Skeletal muscle cell (primary cell): ENCODE results near the gene PLS1.
"Not testable (repeated sequence)": the region's sequence is repeated elsewhere in the genome, so short reads cannot be mapped to it uniquely, and the experiment has no call there.

Experiments used
- DNase-seq: peaks from one replicate; pipeline ENCODE4 v3.0.0-alpha.2; 2010; ENCODE audit warnings: low read depth
- H3K4me3 ChIP-seq: 2 replicates; pipeline ENCODE4 v1.5.1; 2011; ENCODE audit warnings: low read depth, mild to moderate bottlenecking, control low read depth, low read length, moderate library complexity

The PLS1 gene

DNA sequence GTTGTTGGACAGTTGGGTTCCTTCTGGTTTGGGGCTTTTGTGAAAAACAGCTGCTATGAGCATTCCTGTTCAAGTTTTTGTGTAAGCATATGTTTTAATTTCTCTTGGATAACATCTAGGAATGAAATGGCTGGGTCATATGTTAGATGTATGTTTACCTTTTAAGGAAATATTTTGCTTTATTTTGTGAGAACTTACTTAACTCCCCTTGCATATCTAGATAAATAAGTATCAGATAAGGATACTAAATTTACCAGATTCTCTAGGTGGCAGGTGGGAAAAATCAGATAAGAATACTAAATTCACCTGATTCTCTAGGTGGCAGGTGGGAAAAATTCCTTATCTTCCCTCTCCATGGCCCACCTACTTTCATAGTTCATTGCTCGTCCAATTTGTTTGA is 1.1 kb upstream of the PLS1 start:
- no peak for DNase-seq
- H3K4me3 ChIP-seq: no peak overlapping the region

DNA sequence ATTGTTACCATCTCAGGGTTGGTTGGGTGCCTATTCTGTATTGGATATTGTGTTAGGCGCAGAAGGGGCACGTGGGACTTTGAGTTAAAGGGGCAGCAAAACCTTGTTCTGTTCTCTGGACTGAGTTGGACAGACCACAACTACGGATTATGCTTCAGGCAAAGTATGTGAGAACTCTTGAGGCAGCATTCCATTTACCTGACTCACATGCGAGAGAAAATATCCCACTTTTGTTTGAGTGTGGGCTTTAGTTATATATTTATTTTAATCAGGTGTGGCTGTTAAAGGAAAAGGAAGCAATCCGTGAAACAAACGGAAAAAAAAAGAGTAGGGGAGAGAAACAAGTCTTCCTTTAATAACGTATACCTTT is 627 bp upstream of the PLS1 start:
- peak overlapping the region; percentile 76 for H3K4me3 ChIP-seq
- DNase-seq: peak; percentile 66

DNA sequence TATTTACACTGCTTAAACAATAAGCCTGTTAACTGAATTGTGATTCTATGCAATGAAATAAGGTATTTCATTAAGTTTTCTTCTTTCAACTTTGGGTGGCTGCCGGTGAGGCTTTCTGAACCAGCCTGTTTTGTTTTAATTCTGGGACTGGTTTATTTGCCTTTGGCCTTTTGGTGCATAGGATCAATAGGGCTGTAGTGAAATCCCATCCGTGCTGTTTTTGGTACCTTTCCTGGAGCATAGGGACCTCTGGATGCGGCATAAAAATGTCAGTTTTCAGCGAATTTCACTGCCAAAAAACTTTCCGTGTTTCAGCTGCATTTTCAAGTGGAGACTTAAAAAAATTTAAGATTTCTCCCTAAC is 514 bp downstream of the PLS1 start:
- no peak for DNase-seq
- H3K4me3 ChIP-seq: peak overlapping the region; percentile 76

DNA sequence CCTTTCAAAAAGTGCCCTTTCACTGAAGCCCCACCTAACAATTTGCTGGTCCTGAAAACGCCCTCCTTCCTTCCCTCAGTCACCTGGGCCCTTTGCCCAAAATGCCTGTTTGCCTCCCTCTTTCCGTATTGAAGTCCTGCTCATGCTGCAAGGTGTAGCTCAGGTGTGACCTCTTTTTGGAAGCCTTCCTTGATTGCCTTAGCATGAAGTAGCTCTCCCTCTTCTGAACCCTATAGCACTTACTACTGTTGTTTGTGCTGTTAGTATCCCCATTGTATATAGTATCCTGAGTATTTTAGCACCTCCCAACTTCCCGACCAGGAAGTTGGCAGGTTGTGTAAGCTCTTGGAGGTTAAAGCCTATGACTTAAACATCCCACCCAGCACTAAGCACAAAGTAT is 1.7 kb downstream of the PLS1 start:
- H3K4me3 ChIP-seq: no peak overlapping the region

DNA sequence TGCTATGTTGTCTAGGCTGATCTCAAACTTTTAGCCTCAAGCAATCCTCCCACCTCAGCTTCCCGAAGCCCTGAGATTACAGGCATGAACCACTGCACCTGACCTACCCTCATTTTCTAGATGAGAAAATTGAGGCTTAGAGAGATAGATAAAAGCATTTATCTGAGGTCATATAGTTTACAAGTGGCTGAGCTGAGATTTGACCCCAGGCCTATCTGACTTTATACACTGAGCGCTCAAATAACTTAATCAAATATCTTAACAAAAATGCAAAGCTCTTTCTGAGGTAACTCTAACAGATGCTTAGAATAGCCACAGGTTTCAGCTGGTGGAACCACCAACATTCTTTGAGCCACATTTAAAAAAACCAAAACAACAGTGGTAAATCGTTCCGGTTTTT is 5.5 kb downstream of the PLS1 start:
- no peak for DNase-seq
- no peak overlapping the region for H3K4me3 ChIP-seq

More for the DNA sequence above, 1.7 kb downstream of the PLS1 start:
- no peak for DNase-seq

DNA sequence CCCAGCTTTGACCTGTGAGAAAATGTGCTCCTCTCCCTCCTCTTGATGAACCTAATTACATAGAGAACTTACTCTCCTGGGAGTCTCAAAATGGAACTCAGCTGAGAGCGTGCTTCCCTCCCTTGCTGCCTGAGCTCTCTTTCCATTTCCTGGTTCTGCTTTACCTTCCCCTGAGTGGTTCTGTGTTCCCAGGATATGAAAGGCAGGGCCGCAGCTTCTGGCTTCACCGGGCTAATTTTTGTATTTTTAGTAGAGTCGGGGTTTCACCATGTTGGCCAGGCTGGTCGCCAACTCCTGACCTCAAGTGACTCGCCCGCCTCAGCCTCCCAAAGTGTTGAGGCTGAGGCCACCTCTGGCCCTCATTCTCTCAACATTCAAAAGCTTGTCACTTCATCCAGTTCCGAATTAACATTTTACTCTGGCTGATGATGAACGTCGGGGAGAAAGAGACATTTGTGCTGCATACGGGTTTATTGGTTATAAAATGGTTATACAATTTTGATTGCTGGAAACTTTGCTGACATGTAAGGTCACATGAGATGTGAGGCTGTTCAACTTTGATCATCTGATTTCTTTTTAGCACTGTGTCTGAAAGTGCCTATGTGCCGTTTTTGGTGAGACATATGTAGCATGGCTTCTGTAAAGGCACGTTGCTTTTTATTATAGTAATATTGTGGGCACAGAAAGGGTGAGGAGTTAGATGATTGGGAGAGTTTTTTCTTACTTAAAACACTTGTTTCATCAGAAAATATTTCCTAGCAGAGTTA is 6.6 kb downstream of the PLS1 start:
- no peak overlapping the region for H3K4me3 ChIP-seq
- DNase-seq: no peak

DNA sequence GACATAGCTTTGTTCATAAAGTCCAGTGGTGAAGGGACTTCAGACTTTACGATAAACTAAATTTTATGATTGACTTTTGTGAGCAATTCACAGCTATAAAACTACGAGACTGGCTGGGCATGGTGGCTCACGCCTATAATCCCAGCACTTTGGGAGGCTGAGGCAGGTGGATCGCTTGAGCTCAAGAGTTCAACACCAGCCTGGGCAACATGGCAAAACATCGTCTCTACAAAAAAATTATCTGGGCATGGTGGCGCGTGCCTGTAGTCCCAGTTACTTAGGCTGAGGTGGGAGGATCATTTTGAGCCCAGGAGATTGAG is 7.2 kb downstream of the PLS1 start:
- not testable (repeated sequence) for H3K4me3 ChIP-seq, DNase-seq

DNA sequence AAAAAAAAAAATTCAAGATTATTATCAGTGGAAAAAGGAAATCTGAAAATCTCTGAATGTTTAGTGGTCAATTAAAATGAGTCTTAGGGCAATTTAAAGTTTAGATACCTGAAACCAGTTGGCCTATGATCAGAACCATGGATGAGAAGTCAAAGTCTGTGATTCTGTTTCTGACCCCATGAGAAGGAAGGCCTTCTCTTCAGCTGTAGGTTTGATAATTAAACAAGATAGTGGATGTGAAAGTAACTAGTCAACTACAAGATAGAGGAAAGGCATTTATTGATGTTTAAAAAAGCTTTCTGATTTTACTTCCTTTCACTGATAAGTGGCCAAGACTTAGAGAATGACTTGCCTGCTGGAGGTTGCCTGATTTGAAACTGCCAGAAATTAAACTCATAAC is 8.7 kb downstream of the PLS1 start:
- H3K4me3 ChIP-seq: no peak overlapping the region
- no peak for DNase-seq

DNA sequence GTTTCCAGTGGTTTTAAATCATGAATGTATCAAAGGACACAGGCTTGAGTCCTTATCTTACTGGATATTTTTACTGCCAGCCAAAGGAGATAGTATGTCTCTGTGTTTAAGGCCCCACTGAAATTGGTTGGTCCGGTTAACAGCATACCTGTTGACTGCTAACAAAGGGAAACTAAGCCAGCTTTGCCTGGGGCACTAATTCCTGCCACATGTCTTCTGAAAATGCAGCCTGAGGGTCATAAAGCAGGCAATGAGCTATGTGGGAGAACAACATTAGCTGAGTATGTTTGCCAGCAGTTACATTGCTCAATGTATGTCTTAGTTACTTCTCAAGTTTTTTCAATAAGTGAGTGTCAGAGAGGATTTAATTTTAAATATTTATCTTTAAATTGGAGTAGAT is 12.4 kb downstream of the PLS1 start:
- DNase-seq: no peak
- no peak overlapping the region for H3K4me3 ChIP-seq

DNA sequence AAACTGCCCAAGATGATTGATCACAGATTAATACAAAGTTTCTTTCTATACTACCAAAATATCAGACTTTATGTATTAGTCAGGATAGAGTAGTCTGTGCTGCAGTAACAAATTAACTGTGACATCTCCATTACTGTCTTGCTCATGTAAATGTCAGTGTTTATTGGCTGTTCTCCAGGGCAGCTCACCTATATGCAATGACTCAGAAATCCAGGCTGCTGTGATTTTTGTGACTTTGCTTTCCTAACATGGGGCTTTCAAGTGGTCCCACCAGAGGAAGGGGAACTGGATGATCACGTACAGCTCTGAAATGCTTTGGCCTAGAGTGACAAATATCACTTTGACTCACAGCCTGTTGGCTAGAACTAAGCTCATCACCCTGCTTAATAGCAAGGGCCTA is 12.9 kb downstream of the PLS1 start:
- H3K4me3 ChIP-seq: no peak overlapping the region
- DNase-seq: no peak

DNA sequence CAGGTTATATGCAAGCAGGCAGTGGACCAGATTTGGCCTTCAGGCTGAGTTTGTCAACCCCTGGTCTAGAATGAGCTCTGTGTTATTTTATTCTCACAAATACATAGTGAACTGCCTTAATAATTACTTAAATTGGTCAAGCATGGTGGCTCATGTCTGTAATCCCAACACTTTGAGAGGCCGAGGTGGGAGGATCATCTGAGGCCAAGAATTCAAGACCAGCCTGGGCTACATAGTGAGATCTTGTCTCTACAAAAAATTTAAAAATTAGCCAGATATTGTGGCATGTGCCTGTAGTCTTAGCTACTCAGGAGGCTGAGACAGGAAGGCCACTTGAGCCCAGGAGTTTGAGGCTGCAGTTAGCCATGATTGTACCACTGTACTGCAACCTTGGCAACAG is 15.0 kb downstream of the PLS1 start:
- no peak overlapping the region for H3K4me3 ChIP-seq
- no peak for DNase-seq

DNA sequence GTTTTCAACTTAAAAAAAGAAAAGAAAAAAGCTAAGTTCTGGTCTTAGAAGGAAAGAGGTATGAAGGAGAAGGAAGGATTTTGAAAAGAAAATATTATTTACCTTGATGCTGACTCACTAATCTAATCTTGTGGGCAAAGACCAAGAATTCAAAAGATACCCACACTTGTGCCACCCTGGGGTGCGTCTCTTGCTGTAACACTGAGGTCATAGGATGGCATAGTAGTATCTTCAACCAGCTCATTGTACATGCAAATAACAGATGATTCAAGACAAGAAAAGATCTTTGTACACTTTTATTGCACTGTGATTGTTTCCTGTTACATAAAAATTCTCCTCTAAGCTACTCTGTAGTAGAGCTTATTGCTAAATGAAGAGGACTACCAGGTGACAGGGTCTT is 17.3 kb downstream of the PLS1 start:
- H3K4me3 ChIP-seq: no peak overlapping the region
- DNase-seq: no peak

DNA sequence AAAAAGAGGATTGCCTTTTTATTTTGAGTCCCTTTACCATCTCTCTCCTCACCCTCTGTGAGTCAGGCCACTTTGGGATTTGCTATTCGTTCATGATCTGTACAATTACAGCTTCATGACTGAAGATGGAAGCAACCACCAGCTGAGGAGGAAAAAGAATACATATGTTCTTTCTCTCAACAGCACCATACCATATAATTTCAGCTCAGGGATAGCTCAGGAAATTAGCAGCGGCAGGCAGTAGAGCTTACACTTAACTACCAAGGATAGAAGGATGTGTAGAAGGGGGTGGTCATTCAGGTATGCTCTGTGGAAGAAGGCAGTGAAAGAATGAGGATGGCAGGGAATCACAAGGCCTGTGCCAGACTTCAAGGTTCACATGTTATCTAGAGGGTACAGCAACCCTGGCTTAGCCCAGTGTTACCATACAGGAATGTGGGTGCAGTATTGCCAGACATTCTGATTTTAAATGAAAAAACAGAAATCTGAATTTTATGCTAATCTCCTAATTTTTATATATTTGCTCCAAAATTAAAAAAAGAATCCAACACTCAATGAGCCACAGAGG is 17.9 kb downstream of the PLS1 start:
- no peak for DNase-seq
- no peak overlapping the region for H3K4me3 ChIP-seq

DNA sequence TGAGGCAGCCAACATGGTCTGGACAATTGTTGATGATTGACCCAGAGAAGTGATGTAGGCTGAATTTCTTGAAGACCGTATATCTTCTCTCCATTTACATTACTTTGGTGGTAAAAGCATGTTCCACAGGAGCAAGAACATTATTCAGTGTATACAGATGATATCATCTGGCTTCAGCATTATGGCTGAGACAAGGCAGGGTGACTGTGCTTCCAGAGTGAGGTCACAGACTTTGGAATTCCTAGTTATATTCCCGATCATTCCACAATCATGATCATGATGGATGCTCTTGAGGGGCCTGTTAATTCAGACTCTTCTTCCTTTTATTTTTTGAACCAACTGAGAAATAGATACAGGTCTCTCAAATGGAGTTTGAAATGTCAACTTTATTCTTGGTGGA is 19.0 kb downstream of the PLS1 start:
- DNase-seq: no peak
- H3K4me3 ChIP-seq: no peak overlapping the region

DNA sequence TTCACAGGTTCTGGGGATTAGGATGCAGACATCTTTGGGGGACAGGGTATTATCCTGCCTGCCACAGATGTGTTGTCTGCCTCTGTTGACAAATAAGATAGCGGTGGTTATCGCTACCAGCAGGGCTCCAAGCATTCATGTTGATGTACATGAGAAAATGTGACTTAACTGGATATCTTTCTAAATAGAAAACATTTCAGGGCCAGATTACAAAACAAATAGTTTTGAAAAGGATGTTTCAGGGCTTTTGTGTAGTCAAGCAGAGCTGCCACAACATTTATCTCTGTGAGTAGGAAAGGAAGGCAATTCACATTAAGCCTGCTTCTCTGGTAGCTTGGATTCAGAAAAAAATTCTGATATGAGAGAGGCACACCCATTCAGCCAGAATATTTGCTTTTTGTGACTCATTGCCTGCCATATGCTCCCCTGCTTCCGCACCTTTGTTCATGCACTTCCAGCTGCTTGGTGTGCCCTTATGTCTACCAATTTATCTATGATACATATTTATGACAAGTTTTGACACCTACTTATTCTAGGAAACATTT is 22.8 kb downstream of the PLS1 start:
- DNase-seq: no peak
- H3K4me3 ChIP-seq: no peak overlapping the region

DNA sequence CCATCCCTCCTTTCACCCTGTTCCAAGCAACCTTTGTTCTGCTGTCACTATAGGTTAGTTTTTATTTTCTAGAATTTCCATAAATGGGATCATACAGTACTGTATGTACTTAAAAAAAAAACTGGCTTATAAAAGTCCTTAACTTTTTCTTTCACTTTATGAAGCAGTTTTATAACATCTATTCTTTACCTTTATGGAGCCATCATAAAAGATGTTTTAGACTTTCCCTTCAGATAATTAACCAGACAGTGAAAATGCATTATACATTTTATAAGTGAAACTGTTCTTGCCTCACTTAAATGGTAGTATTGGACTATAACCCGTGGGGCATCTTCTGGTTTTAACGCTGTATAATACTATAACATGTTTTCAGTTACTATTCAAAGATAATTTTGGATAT is 26.2 kb downstream of the PLS1 start:
- DNase-seq: no peak
- H3K4me3 ChIP-seq: no peak overlapping the region

DNA sequence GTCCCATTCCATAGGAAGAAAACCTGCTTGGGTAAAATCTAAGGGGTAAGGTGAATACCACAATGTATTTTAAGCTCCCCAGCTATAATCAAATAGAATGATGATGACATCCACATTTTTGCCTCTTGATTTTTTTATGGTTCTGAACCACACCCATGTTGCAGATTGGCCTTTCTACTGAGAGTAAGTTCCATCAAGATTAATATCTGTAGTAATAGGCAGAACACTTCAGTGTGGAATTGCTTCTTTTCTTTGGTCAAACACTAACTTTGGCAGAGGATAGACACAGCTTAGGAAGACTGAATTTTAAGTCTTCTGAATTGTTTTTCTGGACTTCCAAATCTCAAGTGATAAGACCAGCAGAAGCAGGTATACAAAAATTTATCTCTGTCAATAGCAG is 27.0 kb downstream of the PLS1 start:
- H3K4me3 ChIP-seq: no peak overlapping the region
- no peak for DNase-seq

DNA sequence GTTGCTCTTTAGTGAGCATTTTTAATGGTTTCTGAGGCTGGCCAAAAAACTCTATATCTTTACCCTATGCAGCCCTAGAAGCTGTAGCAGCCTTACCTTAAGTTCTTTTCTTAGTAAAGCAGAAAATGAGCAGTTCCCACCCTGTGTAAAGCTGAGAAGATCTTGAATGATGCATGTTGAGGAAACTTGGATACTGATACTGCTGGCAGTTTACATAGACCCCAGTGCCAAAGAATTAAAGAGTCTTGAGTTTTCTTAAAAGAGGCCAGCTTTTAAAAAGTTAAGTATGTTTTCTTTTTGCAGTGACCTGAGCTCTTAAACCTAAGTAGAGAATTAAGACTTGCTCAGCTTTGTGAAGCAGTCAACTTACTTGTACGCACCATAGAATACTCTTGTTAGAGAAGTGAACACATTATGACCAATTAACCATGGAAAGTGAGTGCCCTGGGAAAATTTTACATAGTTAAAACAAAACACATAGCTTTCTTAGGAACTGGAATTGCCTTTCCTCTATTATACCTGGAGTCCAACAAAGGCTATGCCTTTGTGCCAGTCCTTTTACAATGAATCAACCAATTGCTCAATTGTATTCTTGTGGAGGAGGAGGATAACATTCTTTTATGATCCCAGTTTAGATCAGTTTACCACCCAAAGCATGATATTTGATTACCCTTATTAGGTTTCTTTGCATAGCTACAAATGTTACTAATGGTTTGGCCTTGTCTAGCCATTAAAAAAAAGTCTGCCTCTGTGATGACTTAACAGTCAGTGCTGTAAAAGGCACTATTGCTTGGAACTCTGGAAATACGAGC is 28.4 kb downstream of the PLS1 start:
- no peak for DNase-seq
- H3K4me3 ChIP-seq: no peak overlapping the region

DNA sequence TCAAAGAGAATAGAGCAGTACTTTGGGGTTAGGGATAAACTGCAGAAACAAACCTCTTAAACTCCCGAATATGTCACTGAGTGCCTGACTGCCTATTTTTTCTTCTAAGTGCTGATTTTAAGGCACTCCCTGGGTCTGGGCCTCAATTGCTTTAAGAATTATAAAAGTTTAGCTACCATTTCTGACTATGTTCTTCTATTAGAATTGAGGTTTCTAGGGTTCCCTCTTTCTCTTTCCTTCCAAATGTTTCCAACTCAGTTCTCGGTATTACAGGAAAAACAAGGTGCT is 28.9 kb downstream of the PLS1 start:
- no peak for DNase-seq
- H3K4me3 ChIP-seq: no peak overlapping the region

DNA sequence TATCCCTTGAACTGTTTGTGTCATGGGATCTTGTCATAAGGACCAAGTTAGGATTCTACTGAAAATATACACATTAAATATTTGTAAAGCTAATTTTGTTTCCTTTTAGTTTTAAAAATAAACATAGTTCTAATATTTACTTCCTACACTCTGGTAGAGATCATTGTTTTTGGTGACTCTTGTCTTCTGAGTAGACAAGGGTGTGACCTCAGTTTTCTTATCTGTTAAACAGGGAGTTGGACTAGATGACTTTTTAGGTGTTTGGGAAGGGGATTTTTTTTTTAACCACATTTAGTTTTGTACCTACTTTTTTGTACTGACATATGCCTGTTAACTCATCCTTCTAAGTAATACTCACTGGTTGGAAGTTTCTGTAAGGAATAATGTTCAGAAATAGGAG is 30.8 kb downstream of the PLS1 start:
- H3K4me3 ChIP-seq: no peak overlapping the region

DNA sequence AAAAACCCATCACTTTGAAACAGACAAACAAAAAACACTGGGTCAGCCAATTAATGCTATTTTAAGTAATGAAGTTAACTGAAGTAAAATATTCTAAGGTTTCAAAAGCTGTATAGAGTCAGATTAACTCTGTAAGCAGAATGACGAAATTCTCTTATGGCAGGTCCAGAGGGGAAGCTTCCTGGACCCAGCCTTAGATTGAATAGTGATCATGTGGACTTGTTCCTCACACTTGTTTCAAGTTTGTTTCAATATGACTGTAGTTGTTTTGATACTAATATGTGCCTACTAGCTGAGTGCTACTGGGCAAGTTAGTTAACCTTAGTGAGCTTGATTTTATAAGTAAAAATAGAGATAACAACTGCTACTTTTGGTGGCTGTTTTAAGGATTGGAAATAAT is 32.6 kb downstream of the PLS1 start:
- H3K4me3 ChIP-seq: no peak overlapping the region
- DNase-seq: no peak

More for the DNA sequence above, 30.8 kb downstream of the PLS1 start:
- DNase-seq: no peak
